Endothelial cell of umbilical vein (primary cell): ENCODE results near the gene AP5S1. TPM values are rescaled to one million over a fixed set of nuclear protein-coding genes. Genes with fewer than 3 reads are reported as not detected.

Source experiments
- BruUV-seq: library from RNA; stranded (reverse); fragments of 400-500 nt; replicated peaks from 2 replicates; lab custom pipeline; 2021; lab: Mats Ljungman, UMichigan
- CTCF ChIA-PET: fragments of 300-600, 350-600 bp; sonication (Branson Sonifier 250); formaldehyde crosslinking; loops from one replicate; lab custom pipeline; 2021; ENCODE audit warnings: antibody characterized with exemption, inconsistent platforms; lab: Charles Lee
- POLR2A ChIA-PET: fragments of 300-600, 350-600 bp; sonication (Branson Sonifier 250); formaldehyde crosslinking; loops from one replicate; lab custom pipeline; 2021; ENCODE audit warnings: antibody characterized with exemption, inconsistent platforms; lab: Charles Lee
- DNase-seq: peaks from one replicate; pipeline ENCODE4 v3.0.0-alpha.2; 2011; ENCODE audit warnings: low read depth, low spot score
- FAIRE-seq: peaks from 2 replicates; lab custom pipeline; 2011; peaks lifted over from hg19 to GRCh38; lab: Jason Lieb, UNC
- H2AFZ ChIP-seq: 2 replicates; pipeline ENCODE4 v1.6.0; 2012; ENCODE audit warnings: low read depth, low read length, control low read depth, inconsistent platforms
- H3K27ac ChIP-seq: 2 replicates; pipeline ENCODE4 v1.5.1; 2011; ENCODE audit warnings: low read depth, mild to moderate bottlenecking, control low read depth, low read length, moderate library complexity; ENCODE audit not compliant: insufficient read depth
- H3K27me3 ChIP-seq, 2 experiments: 2 replicates each; pipeline versions ENCODE4 v1.6.0 to v1.6.1; 2011; ENCODE audit warnings: low read length in 2 of 2, mixed read lengths in 1 of 2; ENCODE audit not compliant: control insufficient read depth in 2 of 2, insufficient read depth in 2 of 2
- H3K36me3 ChIP-seq, 2 experiments: 2 replicates in 1 of 2; 3 replicates in 1 of 2; pipeline ENCODE4 v1.5.1; 2011; ENCODE audit warnings: low read length in 2 of 2, mild to moderate bottlenecking in 1 of 2, moderate library complexity in 1 of 2; ENCODE audit not compliant: control insufficient read depth in 2 of 2, insufficient read depth in 2 of 2; ENCODE audit errors: extremely low read depth in 1 of 2
- H3K4me1 ChIP-seq: 3 replicates; pipeline ENCODE4 v1.5.1; 2011; ENCODE audit warnings: mild to moderate bottlenecking, low read length; ENCODE audit not compliant: control insufficient read depth, insufficient read depth; ENCODE audit errors: extremely low read depth
- H3K4me2 ChIP-seq: 2 replicates; pipeline ENCODE4 v1.6.1; 2011; ENCODE audit warnings: low read length, control low read depth, mixed read lengths; ENCODE audit not compliant: insufficient read depth
- H3K4me3 ChIP-seq, 3 experiments: fragments of 200-600 bp in 1 of 3; sonication (generic), shearing (Covaris generic) in 1 of 3; replicated peaks in 1 of 3; 2 replicates each; pipeline ENCODE4 v1.5.1; 2011 to 2016; ENCODE audit warnings: control low read depth in 3 of 3, low read length in 3 of 3, mild to moderate bottlenecking in 2 of 3, inconsistent platforms in 1 of 3, low read depth in 1 of 3, moderate library complexity in 1 of 3; ENCODE audit not compliant: insufficient read depth in 1 of 3
- H3K79me2 ChIP-seq: 2 replicates; pipeline ENCODE4 v1.6.0; 2012; ENCODE audit warnings: low read length, inconsistent platforms; ENCODE audit not compliant: control insufficient read depth, insufficient read depth
- H3K9ac ChIP-seq: replicated peaks from 2 replicates; pipeline ENCODE3; 2011; ENCODE audit warnings: low read length, control low read depth; ENCODE audit not compliant: insufficient read depth; ENCODE audit errors: extremely low read depth
- H3K9me1 ChIP-seq: replicated peaks from 3 replicates; pipeline ENCODE4 v1.6.0; 2011; ENCODE audit warnings: mild to moderate bottlenecking, low read length; ENCODE audit not compliant: control insufficient read depth, insufficient read depth; ENCODE audit errors: extremely low read depth
- H3K9me3 ChIP-seq: replicated peaks from 2 replicates; pipeline ENCODE4 v1.5.1; 2012; ENCODE audit warnings: low read length, inconsistent platforms; ENCODE audit not compliant: control insufficient read depth, insufficient read depth
- H4K20me1 ChIP-seq: replicated peaks from 2 replicates; pipeline ENCODE3; 2011; ENCODE audit warnings: mild to moderate bottlenecking, low read length; ENCODE audit not compliant: control insufficient read depth, insufficient read depth; ENCODE audit errors: extremely low read depth
- CTCF ChIP-seq, 2 donors: IDR thresholded peaks; 1 replicate in 1 of 2; 2 replicates in 1 of 2; pipeline ENCODE4 v1.5.1; 2011; ENCODE audit warnings: low read length in 2 of 2, mild to moderate bottlenecking in 2 of 2, moderate library complexity in 2 of 2, control low read depth in 1 of 2, inconsistent platforms in 1 of 2, low read depth in 1 of 2; ENCODE audit not compliant: insufficient read depth in 1 of 2; ENCODE audit errors: extremely low read depth in 1 of 2
- EZH2 ChIP-seq: IDR thresholded peaks from 2 replicates; pipeline ENCODE4 v1.6.1; 2012; ENCODE audit warnings: borderline replicate concordance, low read depth, mild to moderate bottlenecking, moderate library complexity, low read length, inconsistent platforms; ENCODE audit not compliant: severe bottlenecking
- FOS ChIP-seq: IDR thresholded peaks from 2 replicates; pipeline ENCODE4 v1.6.1; 2011; ENCODE audit warnings: mild to moderate bottlenecking, low read length, moderate library complexity, borderline replicate concordance; ENCODE audit not compliant: insufficient read depth
- GATA2 ChIP-seq: IDR thresholded peaks from 2 replicates; pipeline ENCODE4 v1.7.0; 2011; ENCODE audit warnings: low read depth, mild to moderate bottlenecking, moderate library complexity, mixed read lengths, low read length; ENCODE audit not compliant: insufficient read length, insufficient read depth
- JUN ChIP-seq: IDR thresholded peaks from 2 replicates; pipeline ENCODE4 v1.6.1; 2011; ENCODE audit warnings: borderline replicate concordance, low read depth; ENCODE audit not compliant: insufficient read length, insufficient read depth
- MAX ChIP-seq: IDR thresholded peaks from 2 replicates; pipeline ENCODE4 v1.6.1; 2011; ENCODE audit not compliant: insufficient read depth, insufficient read length
- MYC ChIP-seq: IDR thresholded peaks from one replicate; pipeline ENCODE4 v1.6.1; 2011; ENCODE audit warnings: mild to moderate bottlenecking, low read depth, low read length
- POLR2A ChIP-seq: IDR thresholded peaks from 2 replicates; pipeline ENCODE4 v1.6.1; 2012; ENCODE audit warnings: low read depth, mild to moderate bottlenecking, control low read depth, low read length
- POLR2AphosphoS5 ChIP-seq: IDR thresholded peaks from 2 replicates; pipeline ENCODE4 v1.6.1; 2012; ENCODE audit warnings: low read depth, mild to moderate bottlenecking, control low read depth, low read length, moderate library complexity; ENCODE audit not compliant: insufficient read depth
- dilution Hi-C: fragments of 300-500 bp; cut with MboI; formaldehyde crosslinking; loops from one replicate; pipeline ENCODE4 v1.15.0; 2019; ENCODE audit warnings: low sequenced_read_pairs; ENCODE audit not compliant: extremely low pct_ligation_motif_present
- intact Hi-C: fragments of 100-400 bp; cut with micrococcal nuclease; formaldehyde crosslinking; loops from one replicate; pipeline ENCODE4 v1.10.0; 2022
- polyA plus RNA-seq, 4 experiments: library from polyadenylated mRNA; depleted of rRNA in 3 of 4; stranded (reverse) in 3 of 4; unstranded in 1 of 4; fragments of >200 nt; gene quantifications; 2 replicates each; pipeline versions ENCODE4 v1.2.1 to v1.2.3, GENCODE V29; 2011 to 2012; ENCODE audit warnings: missing spikeins in 1 of 4
- total RNA-seq: library from RNA; stranded (reverse); gene quantifications from 2 replicates; pipeline ENCODE4 v1.2.3, GENCODE V29; 2021

Gene AP5S1
- total and polyA plus RNA-seq, 2 donors (not counting 3 experiments of a cell fraction or from before 2014, with no cell fraction given): 15.7 to 22.0 TPM

- DNase-seq (no peak), FAIRE-seq (no peak)
- H3K9ac ChIP-seq: no peak overlapping the region
- BruUV-seq: no TSS peak
- no peak overlapping the region for H3K4me2 ChIP-seq
- H3K36me3 ChIP-seq: peaks cover 11 to 50% of the 10 kb centered on the region in 2 experiments
- POLR2A ChIA-PET: no interaction called here
- no peak overlapping the region for H2AFZ ChIP-seq
- no peak for TF ChIP-seq CTCF (IDR thresholded peaks at IDR 0.05; ENCODE audit: extremely low read depth in 1 of 2, insufficient read depth in 1 of 2, low read depth in 1 of 2, low read length in 2 of 2)
- H3K27ac ChIP-seq: no peak overlapping the region
- H3K4me3 ChIP-seq: no peak overlapping the region
- dilution Hi-C loops (no loop called here), intact Hi-C loops (no loop called here)
- CTCF ChIA-PET: interaction anchor here (0.6 to 2.1 kb wide), 4 partner anchors 8 to 217 kb away, joined by 3 to 12 read pairs (median 4); no protein-coding TSS in a partner anchor
- no peaks in the 10 kb centered on the region for H3K9me3 ChIP-seq
- H3K9me1 ChIP-seq: no peaks in the 10 kb centered on the region
- H3K4me1 ChIP-seq: no peaks in the 10 kb centered on the region
- no peaks in the 10 kb centered on the region for H3K79me2 ChIP-seq
- H3K27me3 ChIP-seq: no peaks in the 10 kb centered on the region
- H4K20me1 ChIP-seq: no peaks in the 10 kb centered on the region
These were observed 47.5 kb downstream of the AP5S1 start for GRCh38 chr20:3867802-3868201.

GRCh38 chr20:3869839-3870634 lies 49.7 kb downstream of the AP5S1 start:
- H3K27me3 ChIP-seq: no peaks in the 10 kb centered on the region
- dilution Hi-C loops: no loop called here
- intact Hi-C loops: no loop called here
- H3K9ac ChIP-seq: no peak overlapping the region
- FAIRE-seq (no peak), DNase-seq (no peak)
- ChIA-PET CTCF (no interaction called here), POLR2A (no interaction called here)
- H3K4me1 ChIP-seq: no peaks in the 10 kb centered on the region
- no peaks in the 10 kb centered on the region for H3K9me3 ChIP-seq
- TSS peak; percentile 0 for BruUV-seq
- no peaks in the 10 kb centered on the region for H3K9me1 ChIP-seq
- H3K27ac ChIP-seq: no peak overlapping the region
- H4K20me1 ChIP-seq: no peaks in the 10 kb centered on the region
- peaks cover 0 to 30% of the 10 kb centered on the region in 2 experiments for H3K36me3 ChIP-seq
- no peak overlapping the region for H3K4me2 ChIP-seq
- TF ChIP-seq POLR2AphosphoS5: no peak
- TF ChIP-seq FOS: no peak
- TF ChIP-seq GATA2: no peak
- no peak for TF ChIP-seq CTCF (IDR thresholded peaks at IDR 0.05; ENCODE audit: extremely low read depth in 1 of 2, insufficient read depth in 1 of 2, low read depth in 1 of 2, low read length in 2 of 2)
- TF ChIP-seq EZH2: no peak
- TF ChIP-seq MAX: no peak
- no peak for TF ChIP-seq MYC
- TF ChIP-seq JUN: no peak
- TF ChIP-seq POLR2A: no peak
- no peaks in the 10 kb centered on the region for H3K79me2 ChIP-seq
- no peak overlapping the region for H2AFZ ChIP-seq
- no peak overlapping the region for H3K4me3 ChIP-seq
